HCT116 (cell line): ENCODE data around the gene ROGDI. TPM values are rescaled to one million over a fixed set of nuclear protein-coding genes. Genes with fewer than 3 reads are reported as not detected.

Experiments
- ATAC-seq: fragments of 200-7000 bp; cut with Tn5 transposase; 2 replicates; pipeline ENCODE4 v1.9.1; 2020; ENCODE audit warnings: mild to moderate bottlenecking, moderate library complexity
- BruUV-seq: library from RNA; stranded (reverse); fragments of 400-500 nt; replicated peaks from 2 replicates; lab custom pipeline; 2021; lab: Mats Ljungman, UMichigan
- CTCF ChIA-PET: fragments of 300-600 bp; sonication (Branson Sonifier 250); formaldehyde crosslinking; loops from one replicate; lab custom pipeline; 2021; ENCODE audit warnings: antibody characterized with exemption; lab: Charles Lee
- POLR2A ChIA-PET: fragments of 300-600, 350-600 bp; sonication (Branson Sonifier 250); formaldehyde crosslinking; loops from one replicate; lab custom pipeline; 2021; ENCODE audit warnings: antibody characterized with exemption; lab: Charles Lee
- RAD21 ChIA-PET, 2 experiments: fragments of 300-600 bp; sonication (Branson Sonifier 250); formaldehyde crosslinking; loops; one replicate each; lab custom pipeline; 2023; ENCODE audit warnings: low total read pairs in 2 of 2; ENCODE audit not compliant: uncharacterized antibody in 2 of 2, unreplicated experiment in 2 of 2, low non-redundant PET in 1 of 2; lab: Charles Lee
- DNase-seq: peaks from one replicate; pipeline ENCODE4 v3.0.0-alpha.2; 2010; ENCODE audit warnings: low read depth, low spot score
- H2AFZ ChIP-seq: fragments of 200-600 bp; shearing (Covaris generic), sonication (generic); 2 replicates; pipeline ENCODE4 v1.6.1; 2017; ENCODE audit warnings: low read depth, mixed run types, mixed read lengths, antibody characterized with exemption, low read length; ENCODE audit not compliant: poor library complexity, severe bottlenecking
- H3K27ac ChIP-seq: 2 replicates; pipeline ENCODE4 v1.5.1; 2012; ENCODE audit warnings: low read depth, low read length
- H3K27me3 ChIP-seq: fragments of 200-600 bp; sonication (generic); 2 replicates; pipeline ENCODE4 v1.6.1; 2016; ENCODE audit warnings: mixed run types, low read length, mixed read lengths; ENCODE audit not compliant: insufficient read depth
- H3K36me3 ChIP-seq, 2 experiments: fragments of 200-500 bp in 1 of 2; fragments of 200-600 bp in 1 of 2; sonication (Bioruptor generic) in 1 of 2; sonication (generic) in 1 of 2; 2 replicates each; pipeline versions ENCODE4 v1.5.1 to v1.6.1; 2014 to 2016; ENCODE audit warnings: low read length in 2 of 2, inconsistent platforms in 1 of 2, mixed read lengths in 1 of 2, mixed run types in 1 of 2; ENCODE audit not compliant: insufficient read depth in 2 of 2, control insufficient read depth in 1 of 2
- H3K4me1 ChIP-seq, 2 experiments: fragments of 200-600 bp in 1 of 2; sonication (generic) in 1 of 2; 2 replicates each; pipeline versions ENCODE4 v1.5.1 to v1.6.1; 2012 to 2017; ENCODE audit warnings: low read length in 2 of 2, inconsistent platforms in 1 of 2, mild to moderate bottlenecking in 1 of 2, mixed read lengths in 1 of 2, mixed run types in 1 of 2, moderate library complexity in 1 of 2; ENCODE audit not compliant: insufficient read depth in 2 of 2, control insufficient read depth in 1 of 2
- H3K4me2 ChIP-seq: fragments of 200-600 bp; sonication (generic); 2 replicates; pipeline ENCODE4 v1.6.1; 2017; ENCODE audit warnings: mixed run types, low read length, mixed read lengths
- H3K4me3 ChIP-seq, 2 experiments: fragments of 200-600 bp in 1 of 2; sonication (generic) in 1 of 2; replicated peaks in 1 of 2; 2 replicates each; pipeline ENCODE4 v1.5.1; 2011 to 2016; ENCODE audit warnings: low read length in 2 of 2, control low read depth in 1 of 2, low read depth in 1 of 2, mild to moderate bottlenecking in 1 of 2, mixed read lengths in 1 of 2, mixed run types in 1 of 2
- H3K79me2 ChIP-seq: fragments of 200-600 bp; sonication (generic); 2 replicates; pipeline ENCODE4 v1.6.1; 2017; ENCODE audit warnings: mild to moderate bottlenecking, mixed run types, low read length, moderate library complexity, mixed read lengths; ENCODE audit not compliant: insufficient read depth
- H3K9ac ChIP-seq: fragments of 200-600 bp; sonication (generic); 2 replicates; pipeline ENCODE4 v1.6.1; 2016; ENCODE audit warnings: low read length, mixed read lengths
- H3K9me2 ChIP-seq: fragments of 200-600 bp; sonication (generic), shearing (Covaris generic); 2 replicates; pipeline ENCODE4 v1.6.1; 2017; ENCODE audit warnings: mixed run types, mild to moderate bottlenecking, moderate library complexity; ENCODE audit not compliant: insufficient read depth
- H3K9me3 ChIP-seq, 2 experiments: fragments of 200-500 bp in 1 of 2; fragments of 200-600 bp in 1 of 2; sonication (Bioruptor generic) in 1 of 2; sonication (generic) in 1 of 2; 2 replicates each; pipeline ENCODE4 v1.6.1; 2014 to 2017; ENCODE audit warnings: low read length in 2 of 2, mixed read lengths in 2 of 2, inconsistent platforms in 1 of 2, low read depth in 1 of 2, mild to moderate bottlenecking in 1 of 2, mixed run types in 1 of 2, moderate library complexity in 1 of 2; ENCODE audit not compliant: control insufficient read depth in 1 of 2, insufficient read depth in 1 of 2
- H4K20me1 ChIP-seq: fragments of 200-600 bp; sonication (generic), shearing (Covaris generic); 2 replicates; pipeline ENCODE4 v1.6.1; 2017; ENCODE audit warnings: mixed run types, mild to moderate bottlenecking, moderate library complexity; ENCODE audit not compliant: insufficient read depth
- CBX3 ChIP-seq: IDR thresholded peaks from 2 replicates; pipeline ENCODE4 v1.6.1; 2012; ENCODE audit warnings: low read depth
- EGR1 ChIP-seq: IDR thresholded peaks from 2 replicates; pipeline ENCODE4 v1.6.1; 2012; ENCODE audit warnings: low read depth
- ELF1 ChIP-seq: IDR thresholded peaks from 2 replicates; pipeline ENCODE4 v1.6.1; 2012; ENCODE audit warnings: low read depth, borderline replicate concordance
- EZH2 ChIP-seq: fragments of 200-600 bp; sonication (generic); IDR thresholded peaks from 2 replicates; pipeline ENCODE4 v1.6.1; 2017; ENCODE audit warnings: antibody characterized with exemption, mixed run types
- EZH2phosphoT487 ChIP-seq: fragments of 200-600 bp; IDR thresholded peaks from 2 replicates; pipeline ENCODE4 v1.6.1; 2018; ENCODE audit warnings: antibody characterized with exemption, borderline replicate concordance
- FOSL1 ChIP-seq: IDR thresholded peaks from 2 replicates; pipeline ENCODE4 v1.6.1; 2012; ENCODE audit warnings: low read depth
- JUND ChIP-seq: IDR thresholded peaks from 2 replicates; pipeline ENCODE4 v1.6.1; 2012
- REST ChIP-seq: IDR thresholded peaks from 2 replicates; pipeline ENCODE4 v1.6.1; 2012; ENCODE audit warnings: low read depth
- TCF7L2 ChIP-seq: IDR thresholded peaks from 2 replicates; pipeline ENCODE4 v1.7.0; 2011; ENCODE audit warnings: borderline replicate concordance, inconsistent platforms; ENCODE audit not compliant: insufficient read depth, insufficient read length; ENCODE audit errors: extremely low read depth
- ZBTB33 ChIP-seq: IDR thresholded peaks from 2 replicates; pipeline ENCODE4 v1.6.1; 2011; ENCODE audit warnings: mild to moderate bottlenecking, low read length, moderate library complexity; ENCODE audit not compliant: insufficient replicate concordance; ENCODE audit errors: extremely low read depth
- ZFX ChIP-seq: fragments of 450-650 bp; IDR thresholded peaks from 2 replicates; pipeline ENCODE4 v1.6.1; 2017
- intact Hi-C: fragments of 100-400 bp; cut with micrococcal nuclease; formaldehyde crosslinking; loops from 2 replicates; pipeline ENCODE4 v1.10.0; 2022
- total RNA-seq: library from RNA; stranded (reverse); gene quantifications from one replicate; pipeline ENCODE4 v1.2.1, GENCODE V29; 2021; ENCODE audit not compliant: unreplicated experiment
- TF ChIP-seq, protein P1 (sequence below): IDR thresholded peaks from 2 replicates; pipeline ENCODE4 v1.6.1; 2012

The ROGDI gene
- total RNA-seq, 1 experiment from 2014 or later, result 20.1 TPM

- BruUV-seq, result no TSS peak
- Histone ChIP-seq H2AFZ (no peak overlapping the region), H3K4me1 (peaks cover 5 to 7% of the 10 kb centered on the region in 2 experiments), H3K4me2 (no peak overlapping the region), H3K4me3 (no peak overlapping the region), H3K36me3 (no peaks in the 10 kb centered on the region), H3K9me3 (no peaks in the 10 kb centered on the region), H3K9ac (no peak overlapping the region), H3K27ac (no peak overlapping the region), H3K79me2 (no peaks in the 10 kb centered on the region), H3K27me3 (no peaks in the 10 kb centered on the region), H3K9me2 (no peaks in the 10 kb centered on the region), H4K20me1 (no peaks in the 10 kb centered on the region)
- ChIA-PET CTCF (no interaction called here), POLR2A (no interaction called here), RAD21 (no interaction called here)
- DNase-seq, result no peak
- ATAC-seq, result no peak
- TF ChIP-seq ELF1, result no peak
- TF ChIP-seq ZBTB33, result no peak
- no peak for TF ChIP-seq EGR1
- no peak for TF ChIP-seq REST
- TF ChIP-seq CBX3, result no peak
- no peak for TF ChIP-seq ZFX
- no peak for TF ChIP-seq JUND
- TF ChIP-seq, protein P1, sequence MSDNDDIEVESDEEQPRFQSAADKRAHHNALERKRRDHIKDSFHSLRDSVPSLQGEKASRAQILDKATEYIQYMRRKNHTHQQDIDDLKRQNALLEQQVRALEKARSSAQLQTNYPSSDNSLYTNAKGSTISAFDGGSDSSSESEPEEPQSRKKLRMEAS, result no peak
- TF ChIP-seq EZH2phosphoT487, result no peak
- TF ChIP-seq FOSL1, result no peak
- TF ChIP-seq TCF7L2, result no peak
- TF ChIP-seq EZH2, result no peak
- intact Hi-C loops, result no loop called here
Measured at GRCh38 chr16:4787068-4787467, 15.4 kb downstream of the ROGDI start.
